ENCODE data around the gene AVPR2. TPM values are rescaled to one million over a fixed set of nuclear protein-coding genes. Genes with fewer than 3 reads are reported as not detected.

Gene AVPR2
- total and polyA plus RNA-seq, 4 donors: 0.51 to 2.5 (median 0.84) TPM

- 72 to 74% methylated on average over 22 to 28 of the region's 28 CpGs for WGBS, 2 donors
- Histone ChIP-seq H3K4me3 (no peak overlapping the region), H3K9me3 (ENCODE audit: control insufficient read depth in 4 of 4, insufficient read depth in 3 of 4, low read length in 3 of 4) (peaks cover 0 to 3% (median 0%) of the 10 kb centered on the region in 4 donors), H3K36me3 (ENCODE audit: control insufficient read depth in 4 of 4, insufficient read depth in 4 of 4, low read length in 4 of 4) (no peaks in the 10 kb centered on the region), H3K27me3 (ENCODE audit: control insufficient read depth in 3 of 3, insufficient read depth in 3 of 3, low read length in 2 of 3) (peaks cover 2 to 13% (median 4%) of the 10 kb centered on the region in 3 donors), H3K4me1 (ENCODE audit: control insufficient read depth in 5 of 5, insufficient read depth in 5 of 5, low read length in 5 of 5) (no peaks in the 10 kb centered on the region), H3K9ac (ENCODE audit: insufficient read depth in 1 of 2, low read length in 2 of 2) (no peak overlapping the region), H3K27ac (ENCODE audit: low read depth in 1 of 2, low read length in 1 of 2) (no peak overlapping the region)
- ATAC-seq (ENCODE audit: insufficient read depth, low FRiP score) (no peak), DNase-seq (no peak)
- no peak for TF ChIP-seq CTCF (IDR thresholded peaks at IDR 0.05; ENCODE audit: control extremely low read depth, extremely low read depth)
Measured at GRCh38 chrX:153863251-153863991, 41.1 kb upstream of the AVPR2 start.

GRCh38 chrX:153864101-153864500 is 40.4 kb upstream of the AVPR2 start:
- H3K27me3 ChIP-seq (ENCODE audit: control insufficient read depth in 3 of 3, insufficient read depth in 3 of 3, low read length in 2 of 3): peaks cover 2 to 11% (median 4%) of the 10 kb centered on the region in 3 donors
- peaks cover 0 to 3% (median 0%) of the 10 kb centered on the region in 4 donors for H3K9me3 ChIP-seq (ENCODE audit: control insufficient read depth in 4 of 4, insufficient read depth in 3 of 4, low read length in 3 of 4)
- H3K4me3 ChIP-seq: no peak overlapping the region
- no peak overlapping the region for H3K27ac ChIP-seq (ENCODE audit: low read depth in 1 of 2, low read length in 1 of 2)
- no peak for TF ChIP-seq CTCF (IDR thresholded peaks at IDR 0.05; ENCODE audit: control extremely low read depth, extremely low read depth)
- WGBS, 2 donors: 86 to 99% methylated on average over 9 to 10 of the region's 10 CpGs
- no peaks in the 10 kb centered on the region for H3K36me3 ChIP-seq (ENCODE audit: control insufficient read depth in 4 of 4, insufficient read depth in 4 of 4, low read length in 4 of 4)
- ATAC-seq (ENCODE audit: insufficient read depth, low FRiP score) (no peak), DNase-seq (no peak)
- H3K9ac ChIP-seq (ENCODE audit: insufficient read depth in 1 of 2, low read length in 2 of 2): no peak overlapping the region
- H3K4me1 ChIP-seq (ENCODE audit: control insufficient read depth in 5 of 5, insufficient read depth in 5 of 5, low read length in 5 of 5): no peaks in the 10 kb centered on the region

GRCh38 chrX:153864561-153865320 is 39.7 kb upstream of the AVPR2 start:
- no peak overlapping the region for H3K27ac ChIP-seq (ENCODE audit: low read depth in 1 of 2, low read length in 1 of 2)
- TF ChIP-seq CTCF (IDR thresholded peaks at IDR 0.05; ENCODE audit: control extremely low read depth, extremely low read depth): no peak
- H3K4me3 ChIP-seq: no peak overlapping the region
- no peaks in the 10 kb centered on the region for H3K4me1 ChIP-seq (ENCODE audit: control insufficient read depth in 5 of 5, insufficient read depth in 5 of 5, low read length in 5 of 5)
- H3K27me3 ChIP-seq (ENCODE audit: control insufficient read depth in 3 of 3, insufficient read depth in 3 of 3, low read length in 2 of 3): peaks cover 2 to 6% (median 4%) of the 10 kb centered on the region in 3 donors
- no peaks in the 10 kb centered on the region for H3K36me3 ChIP-seq (ENCODE audit: control insufficient read depth in 4 of 4, insufficient read depth in 4 of 4, low read length in 4 of 4)
- peaks cover 0 to 3% (median 0%) of the 10 kb centered on the region in 4 donors for H3K9me3 ChIP-seq (ENCODE audit: control insufficient read depth in 4 of 4, insufficient read depth in 3 of 4, low read length in 3 of 4)
- WGBS, 2 donors: 85 to 89% methylated on average over 21 to 30 of the region's 30 CpGs
- no peak for ATAC-seq (ENCODE audit: insufficient read depth, low FRiP score)
- DNase-seq: no peak
- no peak overlapping the region for H3K9ac ChIP-seq (ENCODE audit: insufficient read depth in 1 of 2, low read length in 2 of 2)

Data from lung (tissue), 12 donors.